Panc1 (cell line): ENCODE data around the gene GNG4. TPM values are rescaled to one million over a fixed set of nuclear protein-coding genes. Genes with fewer than 3 reads are reported as not detected.
A peak's percentile ranks its signal among the peaks of the same experiment; 100 is the strongest.
"Not testable (repeated sequence)": the region's sequence is repeated elsewhere in the genome, so short reads cannot be mapped to it uniquely, and the experiment has no call there.

Source experiments
- ATAC-seq: fragments of 200-7000 bp; cut with Tn5 transposase; 2 replicates; pipeline ENCODE4 v1.9.1; 2020; ENCODE audit warnings: mild to moderate bottlenecking, moderate library complexity
- BruUV-seq: library from RNA; stranded (reverse); fragments of 400-500 nt; replicated peaks from 2 replicates; lab custom pipeline; 2021; lab: Mats Ljungman, UMichigan
- CTCF ChIA-PET: fragments of 300-600 bp; sonication (Branson Sonifier 250); formaldehyde crosslinking; loops from one replicate; lab custom pipeline; 2022; ENCODE audit warnings: antibody characterized with exemption; lab: Charles Lee
- POLR2A ChIA-PET: fragments of 300-600 bp; sonication (Branson Sonifier 250); formaldehyde crosslinking; loops from one replicate; lab custom pipeline; 2022; ENCODE audit warnings: antibody characterized with exemption; lab: Charles Lee
- DNase-seq: peaks from one replicate; pipeline ENCODE4 v3.0.0-alpha.2; 2010; ENCODE audit warnings: low read depth, low spot score
- H3K27ac ChIP-seq: 2 replicates; pipeline ENCODE4 v1.5.1; 2011; ENCODE audit warnings: mild to moderate bottlenecking, low read length, inconsistent platforms
- H3K27me3 ChIP-seq: fragments of 200-500 bp; sonication (Bioruptor generic); 2 replicates; pipeline ENCODE4 v1.6.0; 2014; ENCODE audit warnings: low read length, inconsistent platforms; ENCODE audit not compliant: control insufficient read depth, insufficient read depth
- H3K36me3 ChIP-seq: fragments of 200-500 bp; sonication (Bioruptor generic); 2 replicates; pipeline ENCODE4 v1.5.1; 2014; ENCODE audit warnings: inconsistent platforms, mild to moderate bottlenecking, low read length, moderate library complexity; ENCODE audit not compliant: control insufficient read depth, insufficient read depth
- H3K4me1 ChIP-seq: 2 replicates; pipeline ENCODE4 v1.5.1; 2011; ENCODE audit warnings: inconsistent platforms, mild to moderate bottlenecking, low read length, moderate library complexity; ENCODE audit not compliant: control insufficient read depth, insufficient read depth
- H3K4me3 ChIP-seq, 2 experiments: 2 replicates each; pipeline ENCODE4 v1.5.1; 2011 to 2012; ENCODE audit warnings: low read depth in 2 of 2, low read length in 2 of 2, mild to moderate bottlenecking in 2 of 2, inconsistent platforms in 1 of 2, moderate library complexity in 1 of 2
- H3K9me3 ChIP-seq: fragments of 200-500 bp; sonication (Bioruptor generic); 2 replicates; pipeline ENCODE4 v1.5.1; 2014; ENCODE audit warnings: low read depth, mild to moderate bottlenecking, inconsistent platforms, low read length, moderate library complexity; ENCODE audit not compliant: control insufficient read depth, insufficient read depth
- CTCF ChIP-seq: fragments of 450-650 bp; IDR thresholded peaks from 2 replicates; pipeline ENCODE4 v1.5.1; 2017; ENCODE audit warnings: mild to moderate bottlenecking
- POLR2AphosphoS5 ChIP-seq: IDR thresholded peaks from 2 replicates; pipeline ENCODE4 v1.6.1; 2012; ENCODE audit warnings: mild to moderate bottlenecking, low read depth, low read length, moderate library complexity
- REST ChIP-seq, 2 experiments: IDR thresholded peaks; 2 replicates each; pipeline ENCODE4 v1.6.1; 2011 to 2012; ENCODE audit warnings: low read depth in 2 of 2, control low read depth in 1 of 2, low read length in 1 of 2, mild to moderate bottlenecking in 1 of 2, moderate library complexity in 1 of 2; ENCODE audit not compliant: insufficient read depth in 1 of 2
- SIN3A ChIP-seq: IDR thresholded peaks from 2 replicates; pipeline ENCODE4 v1.6.1; 2012; ENCODE audit warnings: low read depth, mild to moderate bottlenecking, low read length, moderate library complexity, borderline replicate concordance; ENCODE audit not compliant: insufficient read depth
- TCF7L2 ChIP-seq: IDR thresholded peaks from 2 replicates; pipeline ENCODE4 v1.6.1; 2011; ENCODE audit warnings: mild to moderate bottlenecking, low read depth, low read length, inconsistent platforms
- in situ Hi-C: cut with HindIII; loops from 2 replicates; pipeline ENCODE4 v1.10.0; 2016; ENCODE audit warnings: low sequenced_read_pairs, low pct_unique_long_range_greater_than_20kb
- intact Hi-C: fragments of 100-400 bp; cut with micrococcal nuclease; formaldehyde crosslinking; loops from one replicate; pipeline ENCODE4 v1.10.0; 2022; ENCODE audit not compliant: unreplicated experiment
- total RNA-seq: library from RNA; stranded (reverse); gene quantifications from one replicate; pipeline ENCODE4 v1.2.1, GENCODE V29; 2021; ENCODE audit not compliant: unreplicated experiment

Gene GNG4
- total RNA-seq, 1 experiment from 2014 or later: 1.1 TPM

GRCh38 chr1:235622936-235623779 lies 26.4 kb downstream of the GNG4 start:
- Histone ChIP-seq H3K36me3 (no peaks in the 10 kb centered on the region), H3K9me3 (no peaks in the 10 kb centered on the region), H3K4me3 (no peak overlapping the region), H3K27ac (no peak overlapping the region), H3K4me1 (no peaks in the 10 kb centered on the region), H3K27me3 (no peaks in the 10 kb centered on the region)
- intact Hi-C loops: no loop called here
- POLR2A ChIA-PET: no interaction called here
- ATAC-seq (no peak), DNase-seq (no peak)
- CTCF ChIA-PET: no interaction called here
- in situ Hi-C loops: no loop called here
- no TSS peak for BruUV-seq
- TF ChIP-seq REST (IDR thresholded peaks at IDR 0.05; ENCODE audit: insufficient read depth in 1 of 2, low read depth in 2 of 2, low read length in 1 of 2) (no peak), CTCF (no peak), TCF7L2 (no peak), SIN3A (no peak), POLR2AphosphoS5 (no peak)

- CTCF ChIA-PET, BruUV-seq, DNase-seq, H3K9me3 ChIP-seq, H3K27ac ChIP-seq, in situ Hi-C loops, H3K4me3 ChIP-seq, ATAC-seq, POLR2A ChIA-PET, H3K36me3 ChIP-seq, intact Hi-C loops, H3K4me1 ChIP-seq, H3K27me3 ChIP-seq: not testable (repeated sequence)
These were observed 30.4 kb downstream of the GNG4 start for GRCh38 chr1:235619149-235619548.

GRCh38 chr1:235617808-235618207 lies 31.8 kb downstream of the GNG4 start:
- TF ChIP-seq TCF7L2 (no peak), REST (IDR thresholded peaks at IDR 0.05; ENCODE audit: insufficient read depth in 1 of 2, low read depth in 2 of 2, low read length in 1 of 2) (no peak), CTCF (no peak), POLR2AphosphoS5 (no peak), SIN3A (no peak)
- no peak overlapping the region for H3K4me3 ChIP-seq
- DNase-seq: no peak
- H3K4me1 ChIP-seq: no peaks in the 10 kb centered on the region
- ChIA-PET CTCF (interaction anchor here (0.6 kb wide), 1 partner anchor 495 kb away, joined by 4 read pairs; no protein-coding TSS in a partner anchor), POLR2A (no interaction called here)
- in situ Hi-C loops: no loop called here
- ATAC-seq: peak; percentile 63; the same call in 1 of the 2 replicates
- H3K9me3 ChIP-seq: no peaks in the 10 kb centered on the region
- no peaks in the 10 kb centered on the region for H3K36me3 ChIP-seq
- BruUV-seq: no TSS peak
- H3K27ac ChIP-seq: no peak overlapping the region
- H3K27me3 ChIP-seq: no peaks in the 10 kb centered on the region
- intact Hi-C loops: no loop called here
